Activated CD4-positive, alpha-beta T cell treated with anti-CD3 and anti-CD28 coated beads, Interleukin-2, amount 50 U/mL, for 24 hours (primary cell): Measurements from ENCODE around the gene FBN2.

Experiments used
- DNase-seq, 2 donors: peaks; one replicate each; pipeline ENCODE4 v3.0.0-alpha.2; 2020; ENCODE audit warnings: low read depth in 1 of 2, low spot score in 1 of 2

The FBN2 gene

GRCh38 chr5:128257076-128257475 is 281.0 kb downstream of the FBN2 start:
- DNase-seq = no peak

- DNase-seq = no peak
Measured at GRCh38 chr5:128254789-128255188, 283.3 kb downstream of the FBN2 start.

GRCh38 chr5:128253880-128254279 is 284.2 kb downstream of the FBN2 start:
- DNase-seq = no peak

GRCh38 chr5:128253161-128253560 is 284.9 kb downstream of the FBN2 start:
- DNase-seq = no peak

GRCh38 chr5:128252756-128253155 is 285.3 kb downstream of the FBN2 start:
- no peak for DNase-seq

GRCh38 chr5:128252196-128252595 is 285.8 kb downstream of the FBN2 start:
- DNase-seq = no peak

- DNase-seq = no peak
Measured at GRCh38 chr5:128245974-128246373, 292.1 kb downstream of the FBN2 start.

GRCh38 chr5:128243958-128244582 is 294.0 kb downstream of the FBN2 start:
- no peak for DNase-seq

GRCh38 chr5:128241051-128241695 is 296.9 kb downstream of the FBN2 start:
- no peak for DNase-seq

GRCh38 chr5:128237546-128237945 is 300.5 kb downstream of the FBN2 start:
- no peak for DNase-seq

GRCh38 chr5:128237000-128237399 is 301.0 kb downstream of the FBN2 start:
- no peak for DNase-seq

- no peak for DNase-seq
Measured at GRCh38 chr5:128236334-128236733, 301.7 kb downstream of the FBN2 start.

GRCh38 chr5:128234928-128235641 is 303.0 kb downstream of the FBN2 start:
- no peak for DNase-seq

- DNase-seq = no peak
Measured at GRCh38 chr5:128228521-128228920, 309.5 kb downstream of the FBN2 start.

- no peak for DNase-seq
Measured at GRCh38 chr5:128228008-128228407, 310.0 kb downstream of the FBN2 start.

- no peak for DNase-seq
Measured at GRCh38 chr5:128225245-128226030, 312.6 kb downstream of the FBN2 start.

- DNase-seq = no peak
Measured at GRCh38 chr5:128224336-128224735, 313.7 kb downstream of the FBN2 start.

- DNase-seq = no peak
Measured at GRCh38 chr5:128220841-128221240, 317.2 kb downstream of the FBN2 start.

GRCh38 chr5:128216860-128217531 is 321.0 kb downstream of the FBN2 start:
- no peak for DNase-seq

- DNase-seq = no peak
Measured at GRCh38 chr5:128216285-128216684, 321.8 kb downstream of the FBN2 start.

GRCh38 chr5:128213833-128214232 is 324.2 kb downstream of the FBN2 start:
- no peak for DNase-seq
